KBM-7 (cell line): ENCODE data around the gene VTI1A.
A peak's percentile ranks its signal among the peaks of the same experiment; 100 is the strongest.
"Not testable (repeated sequence)": the region's sequence is repeated elsewhere in the genome, so short reads cannot be mapped to it uniquely, and the experiment has no call there.

ENCODE experiments used
- DNase-seq: peaks from one replicate; pipeline ENCODE4 v3.0.0-alpha.2; 2015
- in situ Hi-C: fragments of 300-500 bp; cut with MboI; formaldehyde crosslinking; loops from 2 replicates; pipeline ENCODE4 v1.14.3; 2020; ENCODE audit warnings: low sequenced_read_pairs, low pct_unique_long_range_greater_than_20kb, mixed read lengths

Gene VTI1A

GRCh38 chr10:112570585-112570984 is 123.6 kb downstream of the VTI1A start:
- in situ Hi-C loops: no loop called here
- no peak for DNase-seq

GRCh38 chr10:112579578-112579977 is 132.6 kb downstream of the VTI1A start:
- no peak for DNase-seq
- in situ Hi-C loops: no loop called here

- in situ Hi-C loops: no loop called here
- DNase-seq: no peak
Measured at GRCh38 chr10:112580267-112580666, 133.3 kb downstream of the VTI1A start.

GRCh38 chr10:112581921-112582320 is 134.9 kb downstream of the VTI1A start:
- in situ Hi-C loops: no loop called here

GRCh38 chr10:112583236-112583939 is 136.4 kb downstream of the VTI1A start:
- in situ Hi-C loops: no loop called here

More at GRCh38 chr10:112581921-112582320, 134.9 kb downstream of the VTI1A start:
- no peak for DNase-seq

GRCh38 chr10:112584276-112584675 is 137.3 kb downstream of the VTI1A start:
- no peak for DNase-seq
- in situ Hi-C loops: no loop called here

More at GRCh38 chr10:112583236-112583939, 136.4 kb downstream of the VTI1A start:
- DNase-seq: no peak

GRCh38 chr10:112585126-112585525 is 138.1 kb downstream of the VTI1A start:
- no peak for DNase-seq
- in situ Hi-C loops: no loop called here

- in situ Hi-C loops: no loop called here
- no peak for DNase-seq
Measured at GRCh38 chr10:112585960-112586359, 138.9 kb downstream of the VTI1A start.

- DNase-seq: no peak
Measured at GRCh38 chr10:112587729-112588128, 140.7 kb downstream of the VTI1A start.

GRCh38 chr10:112588225-112588990 is 141.4 kb downstream of the VTI1A start:
- no peak for DNase-seq
- in situ Hi-C loops: no loop called here

More at GRCh38 chr10:112587729-112588128, 140.7 kb downstream of the VTI1A start:
- in situ Hi-C loops: no loop called here

GRCh38 chr10:112589081-112589480 is 142.1 kb downstream of the VTI1A start:
- no peak for DNase-seq
- in situ Hi-C loops: no loop called here

- DNase-seq, in situ Hi-C loops: not testable (repeated sequence)
Measured at GRCh38 chr10:112590786-112591185, 143.8 kb downstream of the VTI1A start.

GRCh38 chr10:112593023-112593422 is 146.0 kb downstream of the VTI1A start:
- in situ Hi-C loops: no loop called here
- no peak for DNase-seq

- in situ Hi-C loops: no loop called here
- DNase-seq: no peak
Measured at GRCh38 chr10:112601214-112602090, 154.4 kb downstream of the VTI1A start.

GRCh38 chr10:112603062-112603461 is 156.0 kb downstream of the VTI1A start:
- no peak for DNase-seq
- in situ Hi-C loops: no loop called here

GRCh38 chr10:112605063-112605462 is 158.0 kb downstream of the VTI1A start:
- DNase-seq: peak; percentile 65
- in situ Hi-C loops: no loop called here

GRCh38 chr10:112607506-112607905 is 160.5 kb downstream of the VTI1A start:
- in situ Hi-C loops: no loop called here
- no peak for DNase-seq

GRCh38 chr10:112613620-112614019 is 166.6 kb downstream of the VTI1A start:
- no peak for DNase-seq
- in situ Hi-C loops: no loop called here

- in situ Hi-C loops: no loop called here
- DNase-seq: no peak
Measured at GRCh38 chr10:112614072-112614471, 167.1 kb downstream of the VTI1A start.

- in situ Hi-C loops: no loop called here
- no peak for DNase-seq
Measured at GRCh38 chr10:112614586-112614985, 167.6 kb downstream of the VTI1A start.
